ENCODE results near the gene NDUFAF2.
A peak's percentile ranks its signal among the peaks of the same experiment; 100 is the strongest.

The NDUFAF2 gene

DNA sequence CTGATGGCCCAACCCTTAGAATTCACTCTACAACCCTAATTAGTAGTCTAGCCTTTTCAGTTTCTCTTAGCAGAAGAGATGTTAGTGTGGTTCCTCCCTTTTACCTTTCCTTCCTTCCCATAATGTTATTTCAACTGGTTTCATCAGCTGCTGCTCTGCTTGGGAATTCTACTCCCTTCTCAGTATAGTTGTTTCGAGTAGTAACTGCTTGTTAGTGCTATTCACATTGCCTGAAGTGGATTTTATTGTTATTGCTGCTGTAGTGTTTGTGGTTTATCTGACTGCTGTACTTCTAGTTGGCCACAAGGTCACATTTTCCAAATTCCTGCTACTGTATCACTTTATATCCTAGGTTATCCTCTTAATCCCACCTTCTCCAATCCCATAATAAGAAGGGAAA lies 187.6 kb downstream of the NDUFAF2 start:
- no peak for DNase-seq

GRCh38 chr5:61137835-61138234 lies 192.8 kb downstream of the NDUFAF2 start:
- no peak for DNase-seq

GRCh38 chr5:61139094-61139873 lies 194.3 kb downstream of the NDUFAF2 start:
- DNase-seq = no peak

GRCh38 chr5:61139931-61140330 lies 194.9 kb downstream of the NDUFAF2 start:
- no peak for DNase-seq

- peak; percentile 11 for DNase-seq
These were observed 196.8 kb downstream of the NDUFAF2 start for GRCh38 chr5:61141801-61142200.

DNA sequence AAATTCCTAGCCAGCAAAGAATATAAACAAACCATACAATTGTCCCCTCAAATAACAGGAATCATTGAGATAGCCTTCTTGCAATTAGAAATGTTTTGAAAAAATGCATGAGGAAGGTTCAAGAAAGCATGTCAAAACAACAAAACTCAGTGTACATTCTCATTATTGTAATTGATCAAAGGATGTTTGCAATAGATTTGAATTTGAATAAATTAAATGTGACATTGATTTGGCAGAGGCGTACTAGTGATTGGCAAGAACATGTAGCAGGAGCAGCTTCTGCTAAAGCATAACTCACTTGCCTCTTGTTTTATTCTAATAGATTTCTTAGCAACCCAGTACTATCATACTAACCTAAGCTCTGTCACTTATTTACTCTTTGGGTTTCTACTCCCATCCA lies 197.4 kb downstream of the NDUFAF2 start:
- DNase-seq = peak; percentile 35

GRCh38 chr5:61142811-61143210 lies 197.8 kb downstream of the NDUFAF2 start:
- DNase-seq = no peak

DNA sequence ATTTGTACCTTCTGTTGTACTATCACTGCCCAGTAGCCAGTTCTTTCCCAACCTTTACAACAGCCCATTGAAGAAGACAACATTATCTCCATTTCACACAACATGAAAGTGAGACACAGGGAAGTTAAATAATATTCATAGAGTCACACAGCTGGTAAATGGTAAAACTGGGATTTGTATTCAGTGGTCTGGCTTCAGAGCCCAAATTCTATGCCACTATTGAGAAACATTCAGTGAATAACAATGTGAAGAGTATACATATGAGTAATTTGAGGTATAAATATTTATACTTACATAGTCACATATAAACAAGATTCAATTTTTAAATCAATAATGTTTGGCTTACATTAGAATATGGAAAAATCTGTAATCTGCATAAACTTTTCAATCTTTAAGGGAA lies 203.5 kb downstream of the NDUFAF2 start:
- no peak for DNase-seq

DNA sequence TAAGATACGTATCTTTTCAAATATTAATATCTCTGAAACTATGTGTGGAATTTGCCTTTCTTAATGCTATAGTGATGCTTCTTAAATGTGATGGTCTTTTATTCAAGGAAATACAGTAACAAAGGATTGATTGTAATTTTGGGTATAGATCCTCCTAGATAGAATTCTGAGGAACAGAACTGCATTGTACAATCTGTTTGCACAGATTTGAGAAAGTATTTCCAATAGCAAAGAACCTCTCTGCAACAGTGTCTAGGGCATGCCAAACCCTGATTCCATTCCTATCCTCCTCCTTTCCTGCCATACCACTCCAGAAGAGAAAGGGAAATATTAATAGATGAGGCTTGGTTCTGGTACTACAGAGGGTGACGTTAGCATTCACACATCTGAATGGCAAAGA lies 206.9 kb downstream of the NDUFAF2 start:
- no peak for DNase-seq

- no peak for DNase-seq
These were observed 214.1 kb downstream of the NDUFAF2 start for GRCh38 chr5:61159070-61159469.

DNA sequence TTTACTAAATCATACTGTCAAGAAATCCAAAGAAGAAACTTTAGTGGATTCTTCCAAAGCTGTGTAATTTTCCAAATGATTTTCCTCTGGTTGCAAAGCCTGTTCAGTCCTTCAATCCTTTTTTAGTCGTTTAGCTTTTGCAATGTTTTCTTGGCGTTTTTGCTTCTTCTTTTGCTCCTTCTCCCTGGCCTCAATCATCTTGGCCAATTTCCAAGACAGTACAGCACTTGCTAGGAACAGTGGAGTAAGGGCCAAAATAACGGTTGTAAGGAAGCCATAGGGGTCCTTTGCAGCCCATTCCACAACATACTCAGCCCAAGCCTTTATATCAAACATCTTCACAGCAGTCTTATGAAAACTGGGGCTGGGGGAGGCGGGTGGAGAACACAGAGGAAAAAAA lies 214.8 kb downstream of the NDUFAF2 start:
- DNase-seq = no peak

- no peak for DNase-seq
These were observed 215.5 kb downstream of the NDUFAF2 start for GRCh38 chr5:61160497-61160896.

- peak; percentile 62 for DNase-seq
These were observed 217.2 kb downstream of the NDUFAF2 start, which contains the start of gene SMIM15 for GRCh38 chr5:61162010-61162831. TSS of gene SMIM15 (minus strand) at chr5:61162468. CDS start at chr5:61160171, 2,297 bp downstream.

GRCh38 chr5:61162832-61163567 lies 218.0 kb downstream of the NDUFAF2 start:
- no peak for DNase-seq

GRCh38 chr5:61163905-61164304 lies 218.9 kb downstream of the NDUFAF2 start:
- DNase-seq = no peak

- peak; percentile 9 for DNase-seq
These were observed 222.4 kb downstream of the NDUFAF2 start for GRCh38 chr5:61167382-61167781.

DNA sequence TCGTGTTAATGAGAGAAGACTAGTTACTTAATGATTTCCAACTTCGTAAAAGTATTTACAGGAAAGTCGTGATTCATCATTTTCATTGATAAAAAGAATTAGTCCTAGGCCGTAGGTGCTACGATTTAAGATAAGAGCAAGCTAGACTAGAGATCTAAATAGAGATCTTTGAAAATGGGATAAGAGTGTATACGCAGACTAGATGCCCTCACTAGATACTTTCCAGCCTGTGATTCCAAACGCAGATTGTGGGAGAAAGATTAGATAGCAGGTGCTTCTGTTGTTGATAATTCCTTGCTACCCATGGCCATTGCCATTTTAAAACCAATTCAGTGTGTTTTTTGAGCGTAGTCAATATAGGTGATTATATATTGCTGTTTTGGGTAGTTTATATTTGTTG lies 223.9 kb downstream of the NDUFAF2 start:
- DNase-seq = no peak

DNA sequence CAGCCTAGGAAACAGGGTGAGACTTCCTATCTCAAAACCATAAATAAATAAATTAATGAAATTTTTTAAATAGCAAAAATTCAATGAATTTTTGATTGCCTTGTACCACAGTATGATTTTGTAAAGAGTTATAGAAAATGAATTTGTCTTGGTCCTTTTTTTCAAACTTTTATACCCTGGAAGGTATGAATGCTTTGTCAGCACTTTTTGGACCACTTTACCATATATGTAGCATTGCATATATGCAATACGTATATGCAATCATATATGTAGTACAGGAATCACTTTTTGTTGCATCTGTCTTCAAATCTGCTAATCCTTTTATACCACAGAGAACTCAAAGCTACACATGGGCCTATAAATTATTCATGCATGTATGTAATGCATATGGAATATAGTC lies 226.5 kb downstream of the NDUFAF2 start:
- no peak for DNase-seq

GRCh38 chr5:61176631-61177030 lies 231.6 kb downstream of the NDUFAF2 start:
- DNase-seq = no peak

- no peak for DNase-seq
These were observed 232.1 kb downstream of the NDUFAF2 start for GRCh38 chr5:61177070-61177469.

- no peak for DNase-seq
These were observed 232.7 kb downstream of the NDUFAF2 start for GRCh38 chr5:61177716-61178115.

DNA sequence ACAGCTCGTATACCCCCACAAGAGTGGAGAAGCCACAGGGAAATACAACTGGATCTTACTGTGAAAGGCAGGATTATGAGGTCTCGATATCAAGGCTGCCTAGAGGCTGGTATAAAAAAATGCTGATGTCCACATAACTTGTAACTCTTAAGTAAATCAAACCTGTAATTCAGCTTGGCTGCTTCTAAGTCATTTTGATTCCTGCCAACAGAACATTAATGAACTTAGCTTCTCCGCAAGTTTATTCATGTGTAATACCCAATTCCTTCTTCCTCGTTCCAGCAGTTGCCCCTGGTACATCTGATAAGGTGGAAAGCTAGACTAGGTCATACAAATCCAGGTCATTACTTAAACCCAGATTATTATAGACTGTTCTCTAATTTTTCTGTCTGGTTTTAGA lies 233.7 kb downstream of the NDUFAF2 start:
- DNase-seq = no peak

DNA sequence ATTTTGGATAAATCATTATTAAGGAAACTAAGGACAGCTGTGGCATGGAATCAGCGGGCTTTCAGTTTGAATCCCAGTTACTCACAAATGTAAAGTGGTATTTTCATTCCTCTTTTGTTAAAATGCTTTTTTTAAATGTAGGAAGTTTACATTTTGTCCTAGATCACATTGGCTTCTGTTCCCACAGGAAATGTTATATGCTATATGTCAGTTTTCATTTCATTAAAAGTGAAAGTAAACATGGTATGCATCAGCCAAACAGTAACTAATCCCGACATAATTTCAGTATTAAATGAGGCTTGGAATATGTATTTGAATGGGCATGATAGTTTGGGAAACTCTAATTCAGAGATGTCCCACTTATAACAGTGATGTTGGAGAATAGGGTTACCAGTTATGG lies 235.9 kb downstream of the NDUFAF2 start:
- no peak for DNase-seq

All from NCI-H446 treated with DMSO at 0.1 percent for 48 hours (cell line).